Hepatocyte (in vitro differentiated cells): Measurements from ENCODE around the gene TMEM222.

ENCODE experiments used
- CTCF ChIP-seq: fragments of 200-600 bp; sonication (generic); IDR thresholded peaks from 2 replicates; pipeline ENCODE4 v1.5.1; 2016; ENCODE audit warnings: antibody characterized with exemption, mild to moderate bottlenecking; ENCODE audit not compliant: poor library complexity
- EZH2 ChIP-seq: fragments of 200-600 bp; sonication (generic); IDR thresholded peaks from 2 replicates; pipeline ENCODE4 v1.6.1; 2016; ENCODE audit warnings: antibody characterized with exemption, mild to moderate bottlenecking, borderline replicate concordance
- EZH2phosphoT487 ChIP-seq: fragments of 200-600 bp; sonication (generic); IDR thresholded peaks from one replicate; pipeline ENCODE4 v1.6.1; 2018; ENCODE audit warnings: antibody characterized with exemption, mild to moderate bottlenecking, low read depth, moderate library complexity; ENCODE audit not compliant: unreplicated experiment, severe bottlenecking

- TF ChIP-seq CTCF (peak; percentile 99), EZH2 (no peak), EZH2phosphoT487 (no peak)
Measured at GRCh38 chr1:27300341-27301051, 21.5 kb upstream of the TMEM222 start.
